Keratinocyte (primary cell): ENCODE data around the gene UBE2R2. TPM values are rescaled to one million over a fixed set of nuclear protein-coding genes. Genes with fewer than 3 reads are reported as not detected.

ENCODE experiments used
- DNase-seq: peaks from one replicate; pipeline ENCODE4 v3.0.0-alpha.2; 2011; ENCODE audit warnings: low read depth, missing footprints, low spot score
- FAIRE-seq: peaks from 2 replicates; lab custom pipeline; 2011; peaks lifted over from hg19 to GRCh38; lab: Jason Lieb, UNC
- H2AFZ ChIP-seq: 2 replicates; pipeline ENCODE4 v1.6.0; 2012; ENCODE audit warnings: low read length, control low read depth, inconsistent platforms; ENCODE audit not compliant: control insufficient read depth
- H3K27ac ChIP-seq: 2 replicates; pipeline ENCODE4 v1.5.1; 2011; ENCODE audit warnings: low read length; ENCODE audit not compliant: control insufficient read depth, insufficient read depth
- H3K27me3 ChIP-seq: 3 replicates; pipeline ENCODE4 v1.6.0; 2011; ENCODE audit warnings: low read length; ENCODE audit not compliant: control insufficient read depth, insufficient read depth; ENCODE audit errors: extremely low read depth
- H3K36me3 ChIP-seq, 2 experiments: 2 replicates in 1 of 2; 3 replicates in 1 of 2; pipeline ENCODE4 v1.5.1; 2011; ENCODE audit warnings: low read length in 2 of 2, mild to moderate bottlenecking in 1 of 2; ENCODE audit not compliant: control insufficient read depth in 2 of 2, insufficient read depth in 2 of 2; ENCODE audit errors: extremely low read depth in 1 of 2
- H3K4me1 ChIP-seq: 3 replicates; pipeline ENCODE4 v1.5.1; 2011; ENCODE audit warnings: low read length; ENCODE audit not compliant: control insufficient read depth, insufficient read depth; ENCODE audit errors: extremely low read depth
- H3K4me2 ChIP-seq: 3 replicates; pipeline ENCODE4 v1.6.0; 2011; ENCODE audit warnings: low read depth, low read length; ENCODE audit not compliant: control insufficient read depth, insufficient read depth; ENCODE audit errors: extremely low read depth
- H3K4me3 ChIP-seq, 3 experiments: fragments of 200-600 bp in 1 of 3; sonication (generic) in 1 of 3; 2 replicates in 2 of 3; 3 replicates in 1 of 3; pipeline ENCODE4 v1.5.1; 2011 to 2016; ENCODE audit warnings: low read length in 3 of 3, mild to moderate bottlenecking in 3 of 3, control low read depth in 2 of 3, inconsistent platforms in 1 of 3, low read depth in 1 of 3, mixed read lengths in 1 of 3, mixed run types in 1 of 3, moderate library complexity in 1 of 3; ENCODE audit not compliant: control insufficient read depth in 2 of 3, insufficient read depth in 2 of 3; ENCODE audit errors: extremely low read depth in 1 of 3
- H3K79me2 ChIP-seq: 2 replicates; pipeline ENCODE4 v1.6.0; 2012; ENCODE audit warnings: low read length; ENCODE audit not compliant: control insufficient read depth, insufficient read depth
- H3K9ac ChIP-seq: 3 replicates; pipeline ENCODE4 v1.6.0; 2011; ENCODE audit warnings: low read length; ENCODE audit not compliant: control insufficient read depth, insufficient read depth; ENCODE audit errors: extremely low read depth
- H3K9me1 ChIP-seq: 3 replicates; pipeline ENCODE4 v1.6.0; 2011; ENCODE audit warnings: low read length; ENCODE audit not compliant: control insufficient read depth, insufficient read depth; ENCODE audit errors: extremely low read depth
- H3K9me3 ChIP-seq: 2 replicates; pipeline ENCODE4 v1.5.1; 2012; ENCODE audit warnings: low read depth, low read length; ENCODE audit not compliant: control insufficient read depth
- H4K20me1 ChIP-seq: 3 replicates; pipeline ENCODE4 v1.6.0; 2011; ENCODE audit warnings: low read length; ENCODE audit not compliant: control insufficient read depth, insufficient read depth; ENCODE audit errors: extremely low read depth
- EZH2 ChIP-seq: IDR thresholded peaks from one replicate; pipeline ENCODE4 v1.6.1; 2012; ENCODE audit warnings: inconsistent platforms, mild to moderate bottlenecking, low read length, moderate library complexity
- dilution Hi-C: fragments of 300-500 bp; cut with MboI; formaldehyde crosslinking; loops from one replicate; pipeline ENCODE4 v1.7.0; 2020; ENCODE audit warnings: low sequenced_read_pairs; ENCODE audit not compliant: extremely low pct_ligation_motif_present
- polyA plus RNA-seq, 5 experiments: library from polyadenylated mRNA; depleted of rRNA in 3 of 5; stranded (reverse) in 3 of 5; stranded (forward) in 1 of 5; unstranded in 1 of 5; fragments of >200 nt; gene quantifications; 1 replicate in 1 of 5; 2 replicates in 3 of 5; 3 replicates in 1 of 5; pipeline versions ENCODE4 v1.2.1 to v1.2.3, GENCODE V29; 2011 to 2012; ENCODE audit warnings: missing spikeins in 2 of 5, low read depth in 1 of 5, low replicate concordance in 1 of 5
- TF ChIP-seq, protein P1 (sequence below), 3 experiments: IDR thresholded peaks in 1 of 3; conservative IDR thresholded peaks in 1 of 3; optimal IDR thresholded peaks in 1 of 3; 2 replicates in 2 of 3; 3 replicates in 1 of 3; pipeline versions ENCODE3 to v1.5.1; 2011; ENCODE audit warnings: low read length in 3 of 3, mild to moderate bottlenecking in 3 of 3, moderate library complexity in 2 of 3, control low read depth in 1 of 3, inconsistent platforms in 1 of 3; ENCODE audit not compliant: insufficient read depth in 2 of 3; ENCODE audit errors: extremely low read depth in 1 of 3

The UBE2R2 gene
- polyA plus RNA-seq, 1 donor (not counting 4 experiments of a cell fraction or from before 2014, with no cell fraction given): 20.5 TPM

DNA sequence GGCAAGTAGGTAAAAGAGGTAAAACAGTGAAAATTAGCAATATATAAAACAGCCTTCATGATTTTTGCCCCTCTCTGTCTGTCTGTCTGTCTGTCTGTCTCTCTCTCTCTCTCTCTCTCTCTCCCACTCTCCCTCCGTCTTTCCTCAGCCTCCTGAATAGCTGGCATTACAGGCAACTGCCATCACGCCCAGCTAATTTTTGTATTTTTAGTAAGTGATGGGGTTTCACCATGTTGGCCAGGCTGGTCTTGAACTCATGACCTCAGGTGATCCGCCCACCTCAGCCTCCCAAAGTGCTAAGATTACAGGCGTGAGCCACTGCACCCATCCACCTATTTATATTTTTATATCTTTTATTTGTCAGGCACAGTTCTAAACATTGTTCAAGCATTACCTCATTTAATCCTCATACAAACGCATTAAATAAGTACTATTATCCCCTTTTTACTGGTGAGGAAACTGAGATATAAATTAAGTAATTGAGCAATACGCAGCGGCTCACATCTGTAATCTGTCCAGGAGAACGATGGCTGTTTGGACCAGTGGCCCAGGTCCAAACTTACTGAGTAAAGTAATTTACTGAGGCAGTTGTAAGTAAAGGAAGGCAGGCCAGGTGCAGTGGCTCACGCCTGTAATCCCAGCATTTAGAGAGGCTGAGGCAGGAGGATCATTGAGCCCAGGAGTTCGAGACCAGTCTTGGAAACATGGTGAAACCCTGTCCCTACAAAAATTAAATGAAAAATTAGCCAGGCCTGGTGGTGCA, 60.9 kb downstream of the UBE2R2 start:
- H4K20me1 ChIP-seq: peaks cover 3% of the 10 kb centered on the region

DNA sequence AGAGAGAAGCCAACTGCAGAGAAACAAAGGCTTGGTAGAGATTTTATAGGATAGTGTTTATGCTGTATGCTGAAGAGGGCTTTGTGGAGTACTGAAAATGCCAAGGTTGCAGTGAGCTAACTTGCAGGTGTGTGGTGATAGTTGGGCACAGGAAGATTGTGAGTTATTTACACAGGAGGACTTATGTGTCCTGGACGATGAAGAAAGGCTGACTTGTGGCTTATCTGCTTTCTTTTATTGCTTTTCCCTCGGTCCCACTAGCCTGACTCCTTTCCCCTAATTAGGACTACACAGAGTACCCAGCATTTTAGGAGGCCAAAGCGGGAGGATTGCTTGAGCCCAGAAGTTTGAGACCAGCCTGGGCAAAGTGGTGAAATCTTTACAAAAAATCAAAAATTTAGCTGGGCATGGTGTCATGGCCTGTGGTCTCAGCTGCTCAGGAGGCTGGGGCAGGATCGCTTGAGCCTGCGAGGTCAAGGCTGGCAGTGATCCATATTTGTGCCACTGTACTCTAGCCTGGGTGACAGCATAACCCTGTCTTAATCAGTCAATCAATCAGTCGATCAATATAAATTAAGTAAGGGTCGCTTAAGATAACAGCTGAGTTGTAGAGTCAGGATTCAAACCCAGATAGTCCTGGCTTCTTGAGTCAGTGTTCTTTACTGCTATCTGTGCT, 61.9 kb downstream of the UBE2R2 start:
- Histone ChIP-seq H3K4me3 (no peak overlapping the region), H2AFZ (no peak overlapping the region), H3K4me2 (no peak overlapping the region), H3K79me2 (peaks cover 96% of the 10 kb centered on the region), H3K9me3 (no peaks in the 10 kb centered on the region), H4K20me1 (peaks cover 5% of the 10 kb centered on the region), H3K9ac (no peak overlapping the region), H3K36me3 (peaks cover 0 to 2% of the 10 kb centered on the region in 2 experiments), H3K27ac (no peak overlapping the region), H3K27me3 (no peaks in the 10 kb centered on the region), H3K4me1 (peaks cover 8% of the 10 kb centered on the region), H3K9me1 (peaks cover 2% of the 10 kb centered on the region)
- no peak for FAIRE-seq
- dilution Hi-C loops: no loop called here
- DNase-seq: no peak
- no peak for TF ChIP-seq EZH2
- TF ChIP-seq, protein P1, sequence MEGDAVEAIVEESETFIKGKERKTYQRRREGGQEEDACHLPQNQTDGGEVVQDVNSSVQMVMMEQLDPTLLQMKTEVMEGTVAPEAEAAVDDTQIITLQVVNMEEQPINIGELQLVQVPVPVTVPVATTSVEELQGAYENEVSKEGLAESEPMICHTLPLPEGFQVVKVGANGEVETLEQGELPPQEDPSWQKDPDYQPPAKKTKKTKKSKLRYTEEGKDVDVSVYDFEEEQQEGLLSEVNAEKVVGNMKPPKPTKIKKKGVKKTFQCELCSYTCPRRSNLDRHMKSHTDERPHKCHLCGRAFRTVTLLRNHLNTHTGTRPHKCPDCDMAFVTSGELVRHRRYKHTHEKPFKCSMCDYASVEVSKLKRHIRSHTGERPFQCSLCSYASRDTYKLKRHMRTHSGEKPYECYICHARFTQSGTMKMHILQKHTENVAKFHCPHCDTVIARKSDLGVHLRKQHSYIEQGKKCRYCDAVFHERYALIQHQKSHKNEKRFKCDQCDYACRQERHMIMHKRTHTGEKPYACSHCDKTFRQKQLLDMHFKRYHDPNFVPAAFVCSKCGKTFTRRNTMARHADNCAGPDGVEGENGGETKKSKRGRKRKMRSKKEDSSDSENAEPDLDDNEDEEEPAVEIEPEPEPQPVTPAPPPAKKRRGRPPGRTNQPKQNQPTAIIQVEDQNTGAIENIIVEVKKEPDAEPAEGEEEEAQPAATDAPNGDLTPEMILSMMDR (optimal IDR thresholded peaks at IDR 0.05 in 1 of 3, IDR thresholded peaks at IDR 0.05 in 1 of 3, conservative IDR thresholded peaks at IDR 0.05 in 1 of 3; ENCODE audit: extremely low read depth in 1 of 3, insufficient read depth in 2 of 3, low read length in 3 of 3): no peak

More for the DNA sequence above, 60.9 kb downstream of the UBE2R2 start:
- Histone ChIP-seq H3K9me1 (peaks cover 2% of the 10 kb centered on the region), H3K9me3 (no peaks in the 10 kb centered on the region), H3K27ac (no peak overlapping the region), H3K27me3 (no peaks in the 10 kb centered on the region), H2AFZ (no peak overlapping the region), H3K4me3 (no peak overlapping the region), H3K9ac (no peak overlapping the region), H3K4me2 (no peak overlapping the region), H3K79me2 (peaks cover 97% of the 10 kb centered on the region), H3K4me1 (peaks cover 8% of the 10 kb centered on the region), H3K36me3 (peaks cover 0 to 2% of the 10 kb centered on the region in 2 experiments)
- dilution Hi-C loops: no loop called here
- DNase-seq (no peak), FAIRE-seq (no peak)
- TF ChIP-seq EZH2: no peak
- TF ChIP-seq, protein P1 (optimal IDR thresholded peaks at IDR 0.05 in 1 of 3, IDR thresholded peaks at IDR 0.05 in 1 of 3, conservative IDR thresholded peaks at IDR 0.05 in 1 of 3; ENCODE audit: extremely low read depth in 1 of 3, insufficient read depth in 2 of 3, low read length in 3 of 3): no peak
